Left forelimb (tissue), 1 donor: Measurements from ENCODE around the gene STK25.
"Not testable (repeated sequence)": the region's sequence is repeated elsewhere in the genome, so short reads cannot be mapped to it uniquely, and the experiment has no call there.

Experiments
- DNase-seq: peaks from one replicate; pipeline ENCODE4 v3.0.0-alpha.2; 2018; ENCODE audit warnings: low spot score

The STK25 gene

DNA sequence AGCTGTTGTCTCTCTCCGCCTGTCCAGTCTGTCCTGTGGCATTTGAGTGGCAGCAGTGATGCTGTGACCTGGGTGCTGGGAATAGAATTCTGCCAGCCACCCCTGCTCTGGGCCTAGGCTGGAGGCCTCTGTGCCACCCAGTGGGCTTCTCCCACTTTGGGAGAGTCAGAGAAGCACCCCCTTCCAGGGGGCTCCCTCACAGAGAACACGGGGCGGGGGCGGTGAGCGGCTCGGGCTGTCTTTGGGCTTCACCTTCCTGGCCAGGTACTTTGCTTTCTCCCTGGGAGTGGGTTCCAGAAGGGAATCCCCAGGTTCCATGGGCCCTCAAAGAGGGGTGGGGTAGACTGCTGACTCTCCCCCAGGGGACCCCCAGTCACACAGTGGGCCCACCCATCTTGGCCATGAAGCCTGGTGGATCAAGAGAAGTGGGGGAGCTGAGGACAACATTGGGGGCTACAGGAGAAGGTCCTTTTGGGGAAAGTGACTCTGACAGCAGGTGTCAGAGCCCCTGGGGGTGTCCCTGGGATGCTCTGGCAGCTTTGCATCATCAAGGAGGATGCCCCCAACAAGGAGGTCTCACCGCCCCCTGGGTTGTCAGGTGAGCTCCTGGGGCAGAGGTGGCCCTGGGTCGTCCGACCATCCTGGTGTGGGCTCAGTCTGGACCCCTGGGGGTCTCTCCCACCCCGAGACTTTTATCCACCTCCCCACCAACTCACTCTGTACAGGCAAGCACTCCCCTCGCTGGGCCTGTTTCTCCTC is 31.4 kb upstream of the STK25 start:
- DNase-seq, result no peak

GRCh38 chr2:241538838-241539615 is 30.6 kb upstream of the STK25 start:
- DNase-seq, result no peak

GRCh38 chr2:241535871-241536655 is 27.7 kb upstream of the STK25 start:
- DNase-seq, result no peak

- DNase-seq, result no peak
Observed at GRCh38 chr2:241534701-241535375, 26.5 kb upstream of the STK25 start.

DNA sequence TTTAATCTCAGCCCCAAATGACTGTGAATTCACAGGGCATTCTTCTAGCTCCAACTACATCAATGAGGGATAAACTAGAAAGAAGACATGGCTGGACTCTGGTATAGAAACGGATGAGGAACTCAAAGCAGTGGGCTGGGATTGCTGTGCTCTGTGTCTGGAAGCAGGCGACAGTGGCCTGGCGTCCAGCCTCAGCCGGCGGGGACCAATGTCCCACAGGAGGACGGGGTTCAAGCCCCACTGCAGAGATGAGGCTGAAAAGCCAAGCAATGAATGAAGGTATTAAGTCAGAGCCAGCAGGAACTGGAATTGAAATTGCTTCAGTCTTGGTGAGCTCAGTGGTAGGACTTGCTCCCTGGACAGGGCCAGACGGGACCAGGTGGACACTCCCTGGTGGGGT is 25.9 kb upstream of the STK25 start:
- DNase-seq, result no peak

DNA sequence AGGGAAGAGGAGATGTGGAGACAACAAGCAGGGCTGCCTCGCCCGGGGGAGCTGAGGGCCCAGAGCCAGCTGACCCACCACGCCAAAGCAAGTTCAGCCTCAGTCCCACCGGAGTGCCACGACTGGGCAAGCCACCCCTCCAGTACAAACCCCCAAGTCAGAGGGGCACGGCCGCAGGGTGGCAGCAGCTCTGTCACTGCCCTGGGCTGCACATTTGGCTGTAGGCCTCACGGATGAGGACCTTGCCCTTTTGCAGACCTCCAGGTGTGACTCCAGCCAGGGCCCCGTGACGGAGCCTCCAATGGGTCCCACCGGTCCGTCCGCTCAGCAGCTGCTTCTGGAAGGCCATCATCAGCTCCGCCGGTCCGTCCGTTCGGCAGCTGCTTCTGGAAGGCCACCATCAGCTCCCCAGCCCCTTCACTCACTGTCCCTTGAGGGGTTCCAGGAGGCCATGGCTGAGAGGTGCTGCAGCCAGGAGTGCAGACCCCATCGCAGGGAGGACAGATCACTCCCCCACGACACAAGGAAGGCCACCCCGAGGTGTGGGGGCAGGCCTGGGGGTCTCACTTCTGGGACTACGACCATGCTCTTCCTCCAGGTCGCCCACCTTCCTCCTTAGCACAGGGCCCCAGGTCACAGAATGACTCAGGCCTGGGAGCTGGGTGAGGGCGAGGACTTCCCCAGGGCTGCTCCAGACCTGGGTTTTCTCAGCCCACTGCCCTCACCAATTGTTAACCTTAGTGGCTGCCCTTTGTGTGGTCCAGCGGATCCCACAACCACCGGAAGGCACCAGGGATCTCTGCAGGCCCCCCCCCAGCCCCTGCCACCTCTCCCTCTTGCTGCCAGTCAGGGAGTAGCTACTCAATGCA is 24.6 kb upstream of the STK25 start:
- DNase-seq, result no peak

DNA sequence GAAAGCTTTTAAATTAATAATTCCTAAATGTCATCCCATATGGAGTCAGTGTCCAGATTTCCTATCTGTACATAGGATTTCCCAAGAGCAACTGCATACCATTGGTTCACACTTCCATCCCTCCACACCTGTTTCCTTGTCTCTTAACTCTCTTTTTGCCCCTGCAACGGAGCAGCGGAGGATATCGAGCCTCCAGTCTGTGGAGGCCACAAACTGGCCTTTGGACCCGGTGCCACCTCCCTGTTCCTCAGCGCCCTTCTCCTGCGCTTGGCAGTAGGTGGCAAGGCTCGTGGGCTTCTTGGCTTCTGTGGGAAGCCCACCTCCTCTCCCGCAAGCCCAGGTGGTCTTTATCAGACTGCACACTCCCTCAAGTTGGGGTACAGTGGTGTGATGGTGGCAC is 23.8 kb upstream of the STK25 start:
- DNase-seq, result no peak

GRCh38 chr2:241531161-241531722 is 22.9 kb upstream of the STK25 start:
- no peak for DNase-seq

DNA sequence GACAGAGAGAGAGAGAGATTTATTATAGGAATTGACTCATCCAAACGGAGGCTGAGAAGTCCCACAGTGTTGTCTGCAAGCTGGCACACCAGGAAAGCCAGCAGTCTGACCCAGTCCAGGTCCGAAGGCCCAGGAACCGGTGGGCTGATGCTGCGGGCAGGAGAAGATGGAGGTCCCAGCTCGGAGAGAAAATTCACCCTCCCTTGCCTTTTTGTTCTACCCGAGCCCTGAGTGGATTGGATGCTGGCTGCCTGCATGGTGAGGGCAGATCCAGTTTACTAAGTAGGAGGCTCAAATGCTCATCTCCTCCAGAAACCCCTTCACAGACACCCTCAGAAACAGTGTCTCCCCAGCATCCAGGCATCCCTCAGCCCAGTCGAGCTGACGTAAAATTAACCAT is 22.2 kb upstream of the STK25 start:
- DNase-seq, result no peak

DNA sequence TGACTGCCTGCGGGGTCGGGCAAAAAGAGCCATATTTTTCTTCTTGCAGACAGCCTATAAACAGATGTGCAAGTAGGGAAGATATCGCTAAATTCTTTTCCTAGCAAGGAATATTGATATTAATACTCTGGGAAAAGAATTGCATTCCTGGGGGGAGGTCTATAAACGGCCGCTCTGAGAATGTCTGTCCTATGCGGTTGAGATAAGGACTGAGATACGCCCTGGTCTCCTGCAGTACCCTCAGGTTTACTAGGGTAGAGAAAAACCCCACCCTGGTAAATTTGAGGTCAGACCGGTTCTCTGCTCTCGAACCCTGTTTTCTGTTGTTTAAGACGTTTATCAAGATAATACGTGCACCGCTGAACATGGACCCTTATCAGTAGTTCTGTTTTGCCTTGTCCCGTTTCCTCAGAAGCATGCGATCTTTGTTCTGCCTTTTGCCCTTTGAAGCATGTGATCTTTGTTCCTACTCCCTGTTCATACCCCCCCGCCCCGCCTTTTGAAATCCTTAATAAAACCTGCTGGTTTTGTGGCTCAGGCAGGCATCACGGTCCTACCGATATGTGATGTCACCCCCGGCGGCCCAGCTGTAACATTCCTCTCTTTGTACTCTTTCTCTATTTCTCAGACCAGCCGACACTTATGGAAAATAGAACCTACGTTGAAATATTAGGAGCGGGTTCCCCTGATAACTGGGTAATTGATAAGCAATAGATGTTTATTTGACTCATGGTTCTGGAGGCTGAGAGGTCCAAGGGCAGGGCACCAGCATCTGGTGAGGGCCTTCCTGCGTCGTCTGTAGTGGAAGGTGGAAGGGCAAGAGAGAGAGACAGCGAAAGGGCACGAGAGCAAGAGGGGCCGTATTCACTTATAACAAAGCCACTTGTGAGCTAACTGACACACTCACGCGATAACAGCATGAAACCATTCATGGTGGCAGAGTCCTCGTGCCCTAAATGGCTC is 17.7 kb upstream of the STK25 start:
- not testable (repeated sequence) for DNase-seq

DNA sequence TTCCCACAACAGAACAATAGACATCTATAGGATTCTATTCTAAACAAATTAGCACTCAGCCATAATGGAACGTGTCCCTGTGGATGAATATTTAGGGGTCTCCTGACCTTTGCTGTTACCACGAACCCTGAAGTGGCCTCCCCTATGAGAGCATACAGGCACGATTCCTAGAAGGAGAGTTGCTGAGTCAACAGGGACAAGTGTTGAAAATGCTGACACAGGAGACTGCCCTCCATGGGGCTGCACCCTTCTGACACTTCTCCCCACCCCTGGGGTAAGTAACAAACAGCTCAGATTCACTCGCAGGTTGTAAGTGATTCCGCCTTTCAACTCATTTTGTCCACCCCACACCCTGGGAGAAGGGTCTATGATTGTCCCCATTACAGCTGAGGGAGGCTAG is 14.1 kb upstream of the STK25 start:
- DNase-seq, result no peak

DNA sequence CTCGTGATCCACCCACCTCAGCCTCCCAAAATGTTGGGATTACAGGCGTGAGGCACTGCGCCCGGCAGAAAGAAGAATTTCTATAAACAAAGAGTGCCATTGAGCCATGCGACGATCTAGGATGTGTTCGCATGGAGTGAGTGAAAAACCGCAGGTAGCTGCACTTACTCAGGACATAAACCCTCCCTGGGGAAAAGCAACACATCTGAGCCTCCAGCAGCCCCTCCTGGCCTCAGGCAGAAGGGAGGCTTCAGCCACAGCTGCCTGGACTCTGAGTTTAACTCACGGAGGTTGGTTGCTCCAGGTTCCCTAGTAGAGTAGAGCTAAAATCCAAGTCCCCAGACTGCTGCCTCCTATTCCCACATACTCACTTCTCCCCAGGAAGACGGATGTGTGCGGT is 11.3 kb upstream of the STK25 start:
- DNase-seq, result no peak

DNA sequence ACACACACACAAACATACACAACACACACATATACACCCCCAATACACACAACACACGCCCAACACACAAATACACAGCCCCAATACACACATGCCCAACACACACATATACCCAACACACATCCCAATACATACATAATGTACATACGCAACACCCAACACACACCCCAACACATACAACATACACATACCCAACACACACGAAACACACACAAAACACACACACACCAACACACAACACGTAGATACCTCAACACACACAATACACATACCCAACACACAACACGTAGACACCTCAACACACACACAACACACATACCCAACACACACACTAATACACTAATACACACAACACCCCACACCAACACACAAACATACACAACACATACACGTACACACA is 8.9 kb upstream of the STK25 start:
- DNase-seq, result no peak

GRCh38 chr2:241516520-241516965 is 8.2 kb upstream of the STK25 start:
- no peak for DNase-seq

DNA sequence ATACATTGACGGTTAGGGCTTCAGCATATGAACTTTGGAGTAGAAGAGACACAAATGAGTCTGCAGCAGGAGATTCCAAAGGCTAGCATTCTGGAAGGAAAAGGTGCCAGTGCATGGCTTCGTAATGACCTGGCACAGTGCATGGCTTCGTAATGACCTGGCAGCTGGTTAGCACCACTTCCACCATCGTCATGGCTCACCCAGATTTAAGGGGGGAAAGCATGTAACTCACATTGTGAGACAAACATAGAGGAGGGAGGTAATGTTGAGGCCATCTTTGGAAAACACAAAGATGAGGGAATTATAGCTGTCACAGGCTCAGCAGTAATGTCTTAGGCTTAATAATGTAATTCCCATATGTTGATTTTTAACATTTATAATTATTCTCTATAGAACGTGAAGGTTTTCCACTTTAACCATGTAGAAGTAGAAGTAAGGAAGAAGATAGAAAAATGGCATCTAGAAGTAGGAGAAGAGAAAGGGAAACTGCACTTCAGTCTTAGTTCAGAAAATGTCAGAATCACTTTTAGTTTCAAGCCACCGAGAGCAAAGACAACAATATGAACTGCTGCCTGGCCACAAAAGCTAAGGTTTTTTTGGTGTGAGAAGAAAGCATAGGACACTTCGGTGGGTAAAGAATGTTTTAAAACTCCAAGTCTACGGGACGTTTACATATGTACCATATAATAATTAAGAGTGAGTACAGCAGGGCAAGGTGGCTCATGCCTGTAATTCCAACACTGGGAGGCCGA is 6.8 kb upstream of the STK25 start:
- no peak for DNase-seq

GRCh38 chr2:241514553-241514952 is 6.2 kb upstream of the STK25 start:
- no peak for DNase-seq

DNA sequence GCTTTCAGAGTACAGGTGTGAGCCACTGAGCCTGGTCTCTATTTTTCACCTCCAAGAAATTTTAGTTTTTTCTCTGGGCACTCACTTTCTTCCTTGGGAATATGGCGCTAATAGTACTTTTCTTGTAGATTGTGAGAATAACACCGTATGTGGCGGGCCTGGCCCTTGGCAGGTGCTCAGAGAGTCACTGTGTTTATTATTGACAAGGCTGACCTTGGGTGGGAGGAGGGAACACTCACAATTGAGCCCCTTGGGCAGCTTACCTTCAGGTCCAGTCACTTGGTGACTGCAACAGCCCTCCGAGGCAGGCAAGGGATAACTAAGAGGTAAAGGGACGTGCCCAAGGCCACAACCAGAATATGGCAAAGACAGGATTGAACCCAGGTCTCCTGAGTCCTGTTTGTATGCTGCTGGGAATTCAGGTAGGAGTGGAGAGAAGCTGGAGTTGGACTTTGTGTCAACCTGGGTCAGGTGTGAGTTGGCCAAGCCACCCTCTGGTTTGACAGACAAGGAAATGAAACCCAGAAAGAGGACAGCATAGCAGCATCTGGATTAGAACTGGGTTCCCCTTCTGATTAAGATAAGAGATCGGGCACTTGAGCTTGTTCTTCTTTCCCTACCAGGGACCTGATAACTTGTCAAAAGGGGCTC is 2.8 kb upstream of the STK25 start:
- no peak for DNase-seq

DNA sequence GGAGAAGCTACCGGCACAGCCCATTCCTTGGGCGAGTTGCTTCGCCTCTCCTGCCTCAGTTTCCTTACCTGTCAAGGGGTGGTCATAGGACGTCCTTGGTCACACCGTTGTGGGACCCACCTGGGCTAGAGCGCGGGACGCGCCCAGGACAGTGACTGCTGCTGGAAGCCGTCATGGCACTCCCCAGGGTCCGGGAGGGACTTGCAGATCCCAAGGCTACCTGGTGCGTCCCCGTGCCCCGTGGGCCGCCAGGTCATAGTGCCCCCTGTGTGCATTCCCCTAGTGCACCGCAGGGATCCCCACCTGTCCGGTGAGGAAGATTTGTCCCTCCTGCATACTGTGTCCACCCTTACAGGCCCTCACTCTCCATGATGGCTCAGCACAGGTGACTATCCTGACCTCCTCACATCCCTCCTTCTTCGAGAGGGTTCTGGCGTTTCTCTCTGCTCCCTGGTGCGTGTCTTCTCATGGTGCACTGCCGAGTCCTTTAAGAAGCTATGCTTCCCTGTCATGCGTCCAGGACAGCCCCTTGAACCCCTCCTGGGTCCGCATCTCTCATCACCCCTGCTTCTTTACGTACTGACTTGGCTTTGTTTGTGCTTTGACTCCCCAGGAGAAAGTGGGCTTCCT is 886 bp upstream of the STK25 start:
- no peak for DNase-seq
